WTC11 (cell line): ENCODE measurements around the gene NFS1. TPM values are rescaled to one million over a fixed set of nuclear protein-coding genes. Genes with fewer than 3 reads are reported as not detected.

Experiments
- ATAC-seq: fragments of 200-7000 bp; cut with Tn5 transposase; 2 replicates; pipeline ENCODE4 v1.10.0; 2021; ENCODE audit warnings: mild to moderate bottlenecking, moderate library complexity
- CTCF ChIA-PET: fragments of 300-600 bp; sonication (Branson Sonifier 250); formaldehyde crosslinking; loops from one replicate; lab custom pipeline; 2021; ENCODE audit warnings: antibody characterized with exemption; lab: Charles Lee
- POLR2A ChIA-PET: fragments of 350-600 bp; sonication (Branson Sonifier 250); formaldehyde crosslinking; loops from one replicate; lab custom pipeline; 2021; ENCODE audit warnings: antibody characterized with exemption; lab: Charles Lee
- DNase-seq: peaks from one replicate; pipeline ENCODE4 v3.0.0; 2021; ENCODE audit warnings: low spot score
- H3K27ac Mint-ChIP-seq: 2 replicates; pipeline ENCODE4 v1.8.0; 2021; ENCODE audit warnings: mixed read lengths
- H3K27me3 Mint-ChIP-seq: 2 replicates; pipeline ENCODE4 v1.8.0; 2021; ENCODE audit warnings: low read depth, mild to moderate bottlenecking, moderate library complexity, mixed read lengths
- H3K36me3 Mint-ChIP-seq: 2 replicates; pipeline ENCODE4 v1.8.0; 2021; ENCODE audit warnings: mixed read lengths
- H3K4me1 Mint-ChIP-seq: 2 replicates; pipeline ENCODE4 v1.8.0; 2022; ENCODE audit warnings: mixed read lengths
- H3K4me3 Mint-ChIP-seq: 2 replicates; pipeline ENCODE4 v1.8.0; 2021; ENCODE audit warnings: mild to moderate bottlenecking, moderate library complexity, mixed read lengths
- H3K9me3 Mint-ChIP-seq: 2 replicates; pipeline ENCODE4 v1.8.0; 2021; ENCODE audit warnings: mixed read lengths
- ATF1 ChIP-seq: sonication (generic); formaldehyde crosslinking; IDR thresholded peaks from 2 replicates; pipeline ENCODE4 v1.8.1; 2023; ENCODE audit warnings: mild to moderate bottlenecking, moderate library complexity, missing genetic modification reagents
- CBFB ChIP-seq: sonication (generic); formaldehyde crosslinking; IDR thresholded peaks from 2 replicates; pipeline ENCODE4 v1.8.1; 2022; ENCODE audit warnings: mild to moderate bottlenecking, low read depth, missing genetic modification reagents
- IRF2 ChIP-seq: sonication (generic); formaldehyde crosslinking; IDR thresholded peaks from 2 replicates; pipeline ENCODE4 v1.8.0; 2022; ENCODE audit warnings: low read depth, missing genetic modification reagents, borderline replicate concordance
- MXD4 ChIP-seq: fragments of 250-450 bp; sonication (Bioruptor Pico); IDR thresholded peaks from 2 replicates; pipeline ENCODE4 v1.8.0; 2021; ENCODE audit warnings: mild to moderate bottlenecking, moderate library complexity, borderline replicate concordance
- NR1H2 ChIP-seq: sonication (generic); formaldehyde crosslinking; IDR thresholded peaks from 2 replicates; pipeline ENCODE4 v1.9.0; 2021; ENCODE audit warnings: mild to moderate bottlenecking, moderate library complexity, missing genetic modification reagents
- NR2C2 ChIP-seq: sonication (generic); formaldehyde crosslinking; IDR thresholded peaks from 2 replicates; pipeline ENCODE4 v1.8.0; 2022; ENCODE audit warnings: mild to moderate bottlenecking, missing genetic modification reagents
- SMAD4 ChIP-seq: sonication (generic); formaldehyde crosslinking; IDR thresholded peaks from 2 replicates; pipeline ENCODE4 v1.8.0; 2022; ENCODE audit warnings: mild to moderate bottlenecking, missing genetic modification reagents
- TP53 ChIP-seq: sonication (generic); formaldehyde crosslinking; IDR thresholded peaks from 2 replicates; pipeline ENCODE4 v1.8.1; 2023; ENCODE audit warnings: mild to moderate bottlenecking, missing genetic modification reagents
- USF1 ChIP-seq: sonication (generic); formaldehyde crosslinking; IDR thresholded peaks from 2 replicates; pipeline ENCODE4 v1.8.0; 2022; ENCODE audit warnings: mild to moderate bottlenecking, missing genetic modification reagents
- ZBTB43 ChIP-seq: sonication (generic); formaldehyde crosslinking; IDR thresholded peaks from 2 replicates; pipeline ENCODE4 v1.8.1; 2023; ENCODE audit warnings: mild to moderate bottlenecking, missing genetic modification reagents
- ZNF281 ChIP-seq: sonication (generic); formaldehyde crosslinking; IDR thresholded peaks from 2 replicates; pipeline ENCODE4 v1.8.0; 2023; ENCODE audit warnings: mild to moderate bottlenecking, missing genetic modification reagents
- ZNF425 ChIP-seq: fragments of 250-450 bp; sonication (Bioruptor Pico); conservative IDR thresholded peaks from 2 replicates; pipeline ENCODE4 v1.9.0; 2021; ENCODE audit warnings: mild to moderate bottlenecking
- ZNF671 ChIP-seq: fragments of 250-450 bp; sonication (Bioruptor Pico); IDR thresholded peaks from 2 replicates; pipeline ENCODE4 v1.8.0; 2021; ENCODE audit warnings: mild to moderate bottlenecking
- ZSCAN18 ChIP-seq: fragments of 250-450 bp; sonication (Bioruptor Pico); IDR thresholded peaks from 2 replicates; pipeline ENCODE4 v2.1.2; 2022; ENCODE audit warnings: mild to moderate bottlenecking, moderate library complexity
- total RNA-seq: library from RNA; stranded (reverse); gene quantifications from 3 replicates; pipeline ENCODE4 v1.2.3, GENCODE V29; 2021
- TF ChIP-seq, protein P1 (sequence below): sonication (generic); formaldehyde crosslinking; IDR thresholded peaks from 2 replicates; pipeline ENCODE4 v1.8.1; 2022; ENCODE audit warnings: mild to moderate bottlenecking, missing genetic modification reagents, moderate library complexity, borderline replicate concordance
- TF ChIP-seq, protein P2 (sequence below): sonication (generic); formaldehyde crosslinking; IDR thresholded peaks from 2 replicates; pipeline ENCODE4 v1.8.0; 2023; ENCODE audit warnings: missing genetic modification reagents
- TF ChIP-seq, protein P3 (sequence below): sonication (generic); formaldehyde crosslinking; IDR thresholded peaks from 2 replicates; pipeline ENCODE4 v1.8.0; 2022; ENCODE audit warnings: missing genetic modification reagents

The NFS1 gene
- total RNA-seq, 1 experiment from 2014 or later, result 36.1 TPM

DNA sequence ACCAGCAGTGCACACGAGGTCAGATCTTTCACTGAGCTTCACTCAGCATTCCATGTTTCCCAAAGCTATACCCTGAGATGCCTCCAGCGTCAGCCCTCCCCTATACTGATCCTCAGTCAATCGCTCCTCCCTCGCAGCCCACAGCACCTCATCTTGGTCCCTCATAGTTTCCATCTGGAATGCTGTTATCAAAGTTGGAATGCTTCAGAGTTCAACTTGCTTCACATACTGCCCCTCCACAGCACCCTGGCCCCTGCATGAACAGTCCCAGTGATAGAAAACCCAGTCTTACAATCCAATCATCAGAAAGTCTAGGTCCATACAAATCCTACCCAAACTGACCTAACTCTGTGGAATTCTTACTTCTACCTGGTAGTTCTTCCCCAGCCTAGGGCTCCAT is 63.5 kb downstream of the NFS1 start:
- Mint-ChIP-seq H3K27me3 (no peaks in the 10 kb centered on the region), H3K27ac (peak overlapping the region; percentile 62), H3K4me3 (no peak overlapping the region), H3K4me1 (peaks cover 24% of the 10 kb centered on the region), H3K36me3 (peaks cover 21% of the 10 kb centered on the region), H3K9me3 (no peaks in the 10 kb centered on the region)
- ChIA-PET POLR2A (no interaction called here), CTCF (interaction anchor here (0.9 to 1.4 kb wide), 3 partner anchors 14 to 319 kb away, joined by 3 to 5 read pairs (median 3); partner anchors contain the start of gene SCAND1)
- ATAC-seq (no peak; the same call in 1 of the 2 replicates), DNase-seq (no peak)
- TF ChIP-seq NR1H2, result no peak
- TF ChIP-seq, protein P1, sequence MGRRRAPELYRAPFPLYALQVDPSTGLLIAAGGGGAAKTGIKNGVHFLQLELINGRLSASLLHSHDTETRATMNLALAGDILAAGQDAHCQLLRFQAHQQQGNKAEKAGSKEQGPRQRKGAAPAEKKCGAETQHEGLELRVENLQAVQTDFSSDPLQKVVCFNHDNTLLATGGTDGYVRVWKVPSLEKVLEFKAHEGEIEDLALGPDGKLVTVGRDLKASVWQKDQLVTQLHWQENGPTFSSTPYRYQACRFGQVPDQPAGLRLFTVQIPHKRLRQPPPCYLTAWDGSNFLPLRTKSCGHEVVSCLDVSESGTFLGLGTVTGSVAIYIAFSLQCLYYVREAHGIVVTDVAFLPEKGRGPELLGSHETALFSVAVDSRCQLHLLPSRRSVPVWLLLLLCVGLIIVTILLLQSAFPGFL (CRISPR knock-in tag), result no peak
- no peak for TF ChIP-seq ZNF671 (CRISPR knock-in tag)
- TF ChIP-seq SMAD4 (CRISPR knock-in tag), result no peak
- TF ChIP-seq NR2C2 (CRISPR knock-in tag), result no peak
- no peak for TF ChIP-seq TP53 (CRISPR knock-in tag)
- no peak for TF ChIP-seq ZBTB43 (CRISPR knock-in tag)
- TF ChIP-seq, protein P2, sequence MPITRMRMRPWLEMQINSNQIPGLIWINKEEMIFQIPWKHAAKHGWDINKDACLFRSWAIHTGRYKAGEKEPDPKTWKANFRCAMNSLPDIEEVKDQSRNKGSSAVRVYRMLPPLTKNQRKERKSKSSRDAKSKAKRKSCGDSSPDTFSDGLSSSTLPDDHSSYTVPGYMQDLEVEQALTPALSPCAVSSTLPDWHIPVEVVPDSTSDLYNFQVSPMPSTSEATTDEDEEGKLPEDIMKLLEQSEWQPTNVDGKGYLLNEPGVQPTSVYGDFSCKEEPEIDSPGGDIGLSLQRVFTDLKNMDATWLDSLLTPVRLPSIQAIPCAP (CRISPR knock-in tag), result no peak
- no peak for TF ChIP-seq USF1 (CRISPR knock-in tag)
- TF ChIP-seq ZNF425 (CRISPR knock-in tag), result no peak
- TF ChIP-seq, protein P3, sequence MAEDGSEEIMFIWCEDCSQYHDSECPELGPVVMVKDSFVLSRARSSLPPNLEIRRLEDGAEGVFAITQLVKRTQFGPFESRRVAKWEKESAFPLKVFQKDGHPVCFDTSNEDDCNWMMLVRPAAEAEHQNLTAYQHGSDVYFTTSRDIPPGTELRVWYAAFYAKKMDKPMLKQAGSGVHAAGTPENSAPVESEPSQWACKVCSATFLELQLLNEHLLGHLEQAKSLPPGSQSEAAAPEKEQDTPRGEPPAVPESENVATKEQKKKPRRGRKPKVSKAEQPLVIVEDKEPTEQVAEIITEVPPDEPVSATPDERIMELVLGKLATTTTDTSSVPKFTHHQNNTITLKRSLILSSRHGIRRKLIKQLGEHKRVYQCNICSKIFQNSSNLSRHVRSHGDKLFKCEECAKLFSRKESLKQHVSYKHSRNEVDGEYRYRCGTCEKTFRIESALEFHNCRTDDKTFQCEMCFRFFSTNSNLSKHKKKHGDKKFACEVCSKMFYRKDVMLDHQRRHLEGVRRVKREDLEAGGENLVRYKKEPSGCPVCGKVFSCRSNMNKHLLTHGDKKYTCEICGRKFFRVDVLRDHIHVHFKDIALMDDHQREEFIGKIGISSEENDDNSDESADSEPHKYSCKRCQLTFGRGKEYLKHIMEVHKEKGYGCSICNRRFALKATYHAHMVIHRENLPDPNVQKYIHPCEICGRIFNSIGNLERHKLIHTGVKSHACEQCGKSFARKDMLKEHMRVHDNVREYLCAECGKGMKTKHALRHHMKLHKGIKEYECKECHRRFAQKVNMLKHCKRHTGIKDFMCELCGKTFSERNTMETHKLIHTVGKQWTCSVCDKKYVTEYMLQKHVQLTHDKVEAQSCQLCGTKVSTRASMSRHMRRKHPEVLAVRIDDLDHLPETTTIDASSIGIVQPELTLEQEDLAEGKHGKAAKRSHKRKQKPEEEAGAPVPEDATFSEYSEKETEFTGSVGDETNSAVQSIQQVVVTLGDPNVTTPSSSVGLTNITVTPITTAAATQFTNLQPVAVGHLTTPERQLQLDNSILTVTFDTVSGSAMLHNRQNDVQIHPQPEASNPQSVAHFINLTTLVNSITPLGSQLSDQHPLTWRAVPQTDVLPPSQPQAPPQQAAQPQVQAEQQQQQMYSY, result no peak
- TF ChIP-seq ZSCAN18 (CRISPR knock-in tag), result no peak
- no peak for TF ChIP-seq MXD4 (CRISPR knock-in tag)
- no peak for TF ChIP-seq IRF2
- no peak for TF ChIP-seq ATF1 (CRISPR knock-in tag)
- no peak for TF ChIP-seq ZNF281 (CRISPR knock-in tag)
- no peak for TF ChIP-seq CBFB (CRISPR knock-in tag)
